IPS DF 4.7 (cell line): ENCODE measurements around the gene CIAPIN1.

Source experiments
- DNase-seq: peaks from one replicate; pipeline ENCODE4 v3.0.0-alpha.2; 2013; ENCODE audit warnings: low spot score; ENCODE audit errors: extremely low read depth

The CIAPIN1 gene

GRCh38 chr16:57383276-57384247, 63.6 kb downstream of the CIAPIN1 start:
- no peak for DNase-seq

GRCh38 chr16:57382535-57383275, 64.5 kb downstream of the CIAPIN1 start:
- DNase-seq = no peak

- no peak for DNase-seq
Measured at GRCh38 chr16:57381791-57382534, 65.2 kb downstream of the CIAPIN1 start.

- DNase-seq = no peak
Measured at GRCh38 chr16:57380671-57381462, 66.3 kb downstream of the CIAPIN1 start.

- DNase-seq = no peak
Measured at GRCh38 chr16:57379579-57379978, 67.6 kb downstream of the CIAPIN1 start.
